HG02840 (cell line): ENCODE results near the gene CREB3L1.
"Not testable (repeated sequence)": the region's sequence is repeated elsewhere in the genome, so short reads cannot be mapped to it uniquely, and the experiment has no call there.

Source experiments
- ATAC-seq: cut with Tn5 transposase; IDR thresholded peaks from one replicate; pipeline ENCODE4 v1.9.1; 2021; ENCODE audit warnings: mild to moderate bottlenecking, moderate library complexity, moderate number of reproducible peaks; ENCODE audit not compliant: unreplicated experiment, low FRiP score

Gene CREB3L1

DNA sequence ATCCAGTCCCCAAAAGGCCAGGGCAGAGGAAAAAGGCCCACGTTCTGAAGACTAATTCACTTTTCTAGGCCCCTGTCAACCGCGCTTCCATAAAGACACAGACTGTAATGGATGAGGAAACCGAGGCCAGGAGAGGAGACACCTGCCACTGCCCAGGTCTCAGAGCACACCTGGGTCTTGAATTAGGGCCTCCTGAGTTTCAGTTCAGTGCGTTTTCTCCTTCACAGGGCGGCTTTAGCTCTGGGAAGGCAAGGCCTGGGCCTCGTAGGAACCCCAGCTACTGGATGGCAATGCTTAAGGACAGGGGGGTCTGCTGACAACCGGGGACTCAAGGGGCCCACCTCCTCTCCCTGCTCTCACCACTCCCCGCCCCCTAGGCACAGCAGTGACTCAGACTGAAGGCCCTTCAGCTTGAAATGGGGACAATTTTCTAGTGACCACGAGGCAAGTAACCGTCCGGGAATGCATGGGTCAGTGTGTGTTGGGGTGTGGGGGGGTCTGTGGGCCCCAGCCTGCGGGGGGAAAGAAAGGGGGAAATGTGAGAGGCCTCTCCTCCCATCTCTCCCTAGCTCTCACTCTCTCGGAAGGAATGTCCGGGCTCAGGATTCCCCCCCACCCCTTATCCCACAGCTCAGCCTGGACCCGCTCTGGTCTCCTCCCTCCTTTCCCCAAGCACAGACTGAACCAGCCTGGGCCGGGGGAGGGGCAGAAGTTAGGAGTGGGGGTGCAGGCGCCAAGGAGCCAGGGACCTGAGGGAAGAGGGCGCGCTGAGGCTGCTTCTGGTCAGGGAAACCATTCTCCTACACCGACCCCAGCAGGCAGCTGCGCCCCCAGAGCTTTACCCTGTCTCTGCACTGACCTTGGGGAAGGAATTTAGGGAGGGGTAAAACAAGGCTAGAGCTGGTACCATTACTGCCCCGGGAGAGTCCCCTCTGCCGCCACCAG is 17.2 kb downstream of the CREB3L1 start:
- no peak for ATAC-seq

DNA sequence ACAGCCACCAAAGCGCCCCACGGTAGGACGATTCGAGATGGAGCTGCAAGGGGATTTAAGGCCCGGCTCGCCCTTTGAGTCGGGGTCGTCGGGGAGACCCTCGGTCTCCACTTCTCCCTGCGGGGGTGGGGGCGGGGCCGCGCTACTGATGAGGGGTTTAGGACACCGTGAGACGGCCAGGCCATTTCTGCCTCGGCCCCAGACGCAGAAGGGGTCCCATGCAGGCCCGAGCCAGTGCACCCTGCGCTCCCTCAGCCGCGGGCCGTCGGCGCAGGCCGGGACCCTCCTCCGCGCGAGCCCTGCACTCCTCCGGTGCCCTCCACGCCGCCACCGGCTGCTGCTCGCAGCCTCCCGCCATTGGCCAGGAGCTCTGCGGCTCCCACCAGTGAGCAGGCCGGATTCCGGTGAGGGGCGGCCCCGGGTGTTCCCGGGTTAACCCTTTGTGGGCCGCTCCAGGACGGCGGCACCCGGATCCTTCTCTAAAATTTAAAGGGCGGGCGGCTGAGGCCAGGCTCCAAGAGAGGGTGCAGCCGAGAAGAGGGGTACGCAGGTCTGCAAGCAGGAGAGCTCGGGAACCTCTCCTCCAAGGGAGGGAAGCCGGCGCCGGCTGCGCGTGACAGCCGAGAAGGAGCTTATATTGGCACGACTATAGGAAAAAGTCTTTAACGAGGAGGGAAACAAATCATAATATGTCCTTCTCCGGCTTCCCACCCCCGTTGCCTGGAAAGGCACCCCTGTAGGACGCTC is 18.0 kb downstream of the CREB3L1 start:
- ATAC-seq, result no peak

DNA sequence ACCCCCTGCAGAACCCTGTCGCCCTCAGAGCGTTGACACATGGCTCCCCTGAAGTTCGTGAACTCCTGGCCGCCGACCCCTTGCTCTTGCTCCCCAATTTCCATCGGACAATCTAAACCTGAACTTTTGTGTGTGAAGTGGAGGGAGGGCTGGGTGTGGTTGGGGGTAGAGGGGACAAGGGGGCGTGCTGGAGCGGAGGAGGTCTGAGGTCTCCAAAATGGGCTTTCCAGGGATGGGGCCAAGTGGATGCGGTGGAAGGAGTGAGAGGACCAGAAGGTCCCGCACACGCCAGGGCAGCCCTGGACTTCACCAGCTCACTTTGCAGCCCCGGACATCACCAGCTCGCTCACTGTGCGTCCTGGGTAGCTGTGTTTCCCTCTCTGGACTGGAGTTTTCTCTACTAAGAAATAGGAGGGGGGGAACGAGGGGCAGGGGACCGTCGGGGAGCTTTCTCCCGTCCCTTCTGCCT is 18.6 kb downstream of the CREB3L1 start:
- ATAC-seq, result no peak

DNA sequence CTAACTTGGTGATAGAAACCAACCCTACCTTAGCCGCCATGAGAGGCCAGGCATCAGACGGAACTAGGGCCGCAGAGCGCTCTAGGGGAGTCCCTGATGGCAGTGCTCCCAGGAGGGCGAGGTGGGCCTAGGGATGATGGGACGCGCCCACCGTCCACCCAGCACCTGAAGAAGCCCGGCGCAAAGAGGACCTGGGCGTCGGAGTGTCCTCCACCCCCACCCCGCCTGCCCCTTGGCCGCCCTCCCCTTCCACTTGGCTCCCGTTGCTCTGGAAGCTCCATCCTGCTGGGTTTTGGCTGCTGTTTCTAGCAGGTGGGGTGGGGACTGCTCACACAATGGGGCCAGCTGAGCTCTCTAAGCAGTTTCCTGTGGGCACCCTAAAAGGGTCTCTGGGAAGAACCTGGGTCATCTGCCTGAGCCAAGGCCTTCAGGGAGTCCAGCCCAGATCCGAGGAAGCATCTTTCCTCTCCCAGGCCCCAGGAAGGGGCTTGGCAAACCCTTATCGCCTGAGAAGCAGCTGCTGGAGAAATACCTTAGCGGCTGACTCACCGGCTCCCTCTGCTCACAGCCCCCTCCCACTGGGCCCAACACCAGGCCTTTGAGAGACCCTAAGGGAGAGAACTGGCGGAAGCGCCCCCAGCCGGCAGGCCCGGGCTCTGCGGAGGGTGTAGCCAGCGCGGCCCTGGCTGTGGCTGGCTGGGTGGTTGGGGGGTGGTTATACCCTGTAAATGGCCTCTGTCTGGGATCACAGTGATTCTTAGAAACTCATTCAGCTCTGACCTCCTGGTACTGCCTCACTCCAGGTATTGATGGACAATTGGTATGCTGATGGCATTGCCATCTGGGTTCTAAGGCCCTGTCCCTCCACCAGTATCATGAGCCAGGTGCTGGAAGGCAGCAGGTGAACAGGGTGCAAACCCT is 19.3 kb downstream of the CREB3L1 start:
- no peak for ATAC-seq

DNA sequence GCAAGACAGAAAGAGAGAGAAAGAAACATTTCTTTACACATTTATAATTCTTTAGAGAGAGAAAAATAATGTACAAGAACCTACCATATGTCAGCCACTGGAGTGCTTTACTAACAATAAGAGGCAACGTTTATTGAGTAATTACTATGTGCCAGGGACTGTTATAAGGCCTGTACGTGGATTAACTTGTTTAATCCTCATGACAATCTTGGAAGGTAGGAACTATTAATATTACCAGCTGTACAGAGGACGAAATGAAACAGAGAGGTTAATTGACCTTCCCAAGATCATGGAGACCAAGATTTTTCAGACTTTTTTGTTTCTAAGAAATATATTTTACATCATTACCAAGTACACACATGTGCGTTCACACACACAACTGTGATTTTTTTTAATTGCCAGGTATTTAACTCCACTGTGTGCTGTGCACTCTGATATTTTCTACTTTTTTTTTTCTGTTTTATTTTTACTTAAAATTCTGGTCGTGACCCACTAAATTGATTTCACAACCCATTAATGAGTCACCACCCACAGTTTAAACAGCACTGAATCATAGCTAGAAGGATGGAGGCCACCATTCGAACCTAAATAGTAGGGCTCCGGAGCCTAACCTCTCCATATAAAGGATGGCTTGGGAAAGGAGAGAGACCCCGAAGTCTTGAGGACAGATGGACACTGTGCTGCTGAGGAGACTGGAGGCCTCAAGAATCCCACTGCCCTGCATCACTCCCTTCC is 21.4 kb downstream of the CREB3L1 start:
- ATAC-seq, result no peak

DNA sequence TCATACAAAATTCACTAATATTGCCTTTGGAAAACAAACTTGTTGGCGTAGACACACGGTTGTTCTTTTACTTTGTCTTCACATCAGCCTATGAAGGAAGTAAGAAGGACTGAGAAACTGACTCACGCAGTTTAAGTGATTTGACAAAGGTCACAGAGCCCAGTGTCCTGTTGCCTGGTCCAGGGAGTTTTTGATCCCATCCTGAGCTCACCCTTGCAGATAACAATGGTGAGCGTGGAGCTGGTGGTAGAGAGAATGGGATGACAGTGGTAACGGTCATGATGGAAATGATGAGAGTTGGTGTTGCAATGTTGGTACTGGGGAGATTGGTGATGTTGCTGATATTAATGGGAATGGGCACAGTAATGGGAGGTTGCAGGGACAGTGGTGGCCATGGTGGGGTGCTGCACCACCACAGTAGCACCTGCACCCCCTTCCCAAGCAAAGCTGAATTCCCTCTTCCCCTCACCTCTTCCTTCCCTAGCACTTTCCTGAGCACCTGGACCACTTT is 22.0 kb downstream of the CREB3L1 start:
- ATAC-seq, result no peak

DNA sequence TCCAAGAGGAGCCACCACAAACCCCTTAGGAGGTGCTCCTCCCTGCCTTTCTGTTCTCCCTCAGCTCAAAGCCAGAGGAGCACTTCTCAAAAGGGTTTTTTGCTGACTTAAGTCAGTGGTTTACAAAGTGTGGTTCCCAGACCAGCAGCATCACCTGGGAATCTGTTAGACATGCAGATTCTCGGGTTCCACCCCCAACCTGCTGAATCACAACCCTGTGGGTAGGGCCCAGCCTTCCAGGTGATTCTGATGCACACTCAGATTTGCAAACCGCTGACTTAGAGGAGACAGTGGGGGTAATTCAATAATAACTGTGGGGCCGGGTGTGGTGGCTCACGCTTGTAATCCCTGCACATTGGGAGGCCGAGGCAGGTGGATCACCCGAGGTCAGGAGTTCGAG is 22.8 kb downstream of the CREB3L1 start:
- no peak for ATAC-seq

DNA sequence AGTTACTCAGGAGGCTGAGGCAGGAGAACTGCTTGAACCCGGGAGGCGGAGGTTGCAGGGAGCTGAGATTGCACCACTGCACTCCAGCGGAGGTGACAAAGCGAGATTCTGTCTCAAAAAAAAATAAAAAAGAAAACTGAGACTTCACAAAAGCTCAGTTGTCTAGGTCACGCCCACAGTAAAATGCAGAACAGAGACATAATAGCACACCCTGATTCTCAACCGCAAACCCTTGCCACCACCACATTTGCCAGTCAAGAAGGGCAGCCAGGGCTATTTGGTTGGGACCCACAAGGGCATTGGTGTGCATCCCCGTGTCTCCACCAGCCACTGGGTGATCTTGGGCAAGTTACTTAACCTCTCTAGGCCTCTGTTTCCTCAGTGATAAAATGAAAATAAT is 25.4 kb downstream of the CREB3L1 start:
- no peak for ATAC-seq

DNA sequence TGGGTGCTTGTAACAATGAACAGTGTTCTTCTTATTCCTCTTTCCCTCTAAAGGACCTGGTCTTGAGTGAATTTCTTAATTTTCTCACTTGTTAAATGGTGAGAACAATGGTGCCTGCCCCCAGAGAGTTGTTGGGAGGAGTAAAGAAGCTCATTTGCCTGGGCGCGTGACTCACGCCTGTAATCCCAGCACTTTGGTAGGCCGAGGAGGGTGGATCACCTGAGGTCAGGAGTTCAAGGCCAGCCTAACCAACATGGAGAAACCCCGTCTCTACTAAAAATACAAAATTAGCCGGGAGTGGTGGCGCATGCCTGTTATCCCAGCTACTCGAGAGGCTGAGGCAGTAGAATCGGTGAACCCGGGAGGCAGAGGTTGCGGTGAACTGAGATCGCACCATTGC is 26.6 kb downstream of the CREB3L1 start:
- not testable (repeated sequence) for ATAC-seq

DNA sequence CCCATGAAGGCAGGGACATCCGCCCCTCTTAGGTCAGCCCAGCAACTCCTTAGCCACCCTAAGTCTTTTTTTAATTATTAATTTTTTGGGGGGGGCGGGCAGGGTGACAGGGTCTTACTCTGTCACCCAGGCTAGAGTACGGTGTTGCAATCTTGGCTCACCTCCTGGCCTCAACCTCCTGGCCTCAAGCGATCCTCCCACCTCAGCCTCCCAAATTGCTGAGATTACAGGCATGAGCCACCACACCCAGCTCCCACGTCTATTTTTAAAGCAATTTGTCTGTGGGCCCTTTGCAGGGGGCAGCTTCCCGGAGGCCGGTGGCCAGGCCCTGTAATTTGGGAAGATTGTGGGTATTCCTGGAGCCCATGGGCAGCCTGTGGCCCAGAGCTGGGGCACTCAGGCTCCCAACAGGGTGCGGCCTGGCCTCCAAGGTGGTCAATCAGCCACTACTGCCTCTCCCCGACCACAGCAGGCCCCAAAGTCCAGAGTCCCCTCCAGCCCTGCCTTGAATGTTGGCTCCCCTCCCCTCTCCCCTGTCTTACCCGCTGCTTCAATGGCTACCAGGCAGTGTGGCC is 27.2 kb downstream of the CREB3L1 start:
- no peak for ATAC-seq

DNA sequence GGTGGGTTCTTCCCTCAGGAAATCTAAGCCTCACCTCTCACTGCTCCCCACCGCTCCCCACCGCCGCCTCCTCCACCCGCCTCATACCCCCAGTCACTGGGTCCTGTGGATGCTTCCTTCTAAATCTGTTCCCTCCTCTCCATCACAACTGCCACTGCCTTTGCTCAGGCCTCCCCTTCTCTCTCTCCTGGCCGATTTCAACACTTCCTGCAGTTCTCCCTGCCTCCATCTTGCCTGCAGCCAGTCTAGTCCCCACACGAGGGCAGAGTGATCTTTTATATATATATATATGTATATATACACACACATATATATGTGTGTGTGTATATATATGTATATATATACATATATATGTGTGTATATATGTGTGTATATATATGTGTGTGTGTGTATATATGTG is 27.8 kb downstream of the CREB3L1 start:
- no peak for ATAC-seq

DNA sequence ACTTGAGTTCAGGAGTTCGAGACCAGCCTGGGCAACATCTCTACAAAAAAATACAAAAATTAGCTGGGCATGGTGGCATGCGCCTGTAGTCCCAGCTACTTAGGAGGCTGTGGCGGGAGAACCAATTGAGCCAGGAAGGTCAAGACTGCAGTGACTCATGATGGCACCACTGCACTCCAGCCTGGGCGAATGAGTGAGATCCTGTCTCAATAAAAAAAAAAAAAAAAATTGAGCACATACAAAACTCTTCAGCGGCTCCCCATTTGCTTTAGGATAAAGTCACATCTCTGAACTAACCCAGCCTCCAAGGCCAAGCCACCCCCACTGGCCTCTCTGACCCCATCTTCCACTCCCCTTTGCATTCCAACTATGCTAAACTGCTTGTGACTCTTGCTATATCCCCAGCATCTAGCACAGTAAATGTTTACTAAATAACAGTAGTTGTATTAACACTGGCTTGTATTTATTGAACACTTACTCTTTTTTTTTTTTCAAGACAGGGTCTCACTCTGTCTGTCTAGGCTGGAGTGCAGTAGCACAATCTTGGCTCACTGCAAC is 28.9 kb downstream of the CREB3L1 start:
- no peak for ATAC-seq

DNA sequence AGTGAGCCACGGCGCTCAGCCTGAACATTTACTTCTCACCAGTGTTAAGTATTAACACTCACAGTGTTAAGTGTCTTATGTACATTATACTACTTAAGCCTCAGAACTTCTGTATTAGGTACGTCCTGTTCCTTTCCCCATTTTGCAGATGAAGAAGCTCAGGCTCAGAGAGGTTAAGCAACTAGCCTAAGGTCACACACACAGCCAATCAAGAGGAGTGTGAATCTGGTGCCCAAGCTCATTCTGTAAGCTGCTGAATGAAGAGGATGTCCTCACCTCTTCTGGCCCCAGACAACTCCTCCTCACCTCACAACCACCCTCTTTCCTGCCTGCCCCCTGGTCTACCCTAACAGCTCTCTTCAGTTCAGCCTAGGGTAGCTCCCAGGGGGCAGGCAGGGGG is 29.9 kb downstream of the CREB3L1 start:
- no peak for ATAC-seq

DNA sequence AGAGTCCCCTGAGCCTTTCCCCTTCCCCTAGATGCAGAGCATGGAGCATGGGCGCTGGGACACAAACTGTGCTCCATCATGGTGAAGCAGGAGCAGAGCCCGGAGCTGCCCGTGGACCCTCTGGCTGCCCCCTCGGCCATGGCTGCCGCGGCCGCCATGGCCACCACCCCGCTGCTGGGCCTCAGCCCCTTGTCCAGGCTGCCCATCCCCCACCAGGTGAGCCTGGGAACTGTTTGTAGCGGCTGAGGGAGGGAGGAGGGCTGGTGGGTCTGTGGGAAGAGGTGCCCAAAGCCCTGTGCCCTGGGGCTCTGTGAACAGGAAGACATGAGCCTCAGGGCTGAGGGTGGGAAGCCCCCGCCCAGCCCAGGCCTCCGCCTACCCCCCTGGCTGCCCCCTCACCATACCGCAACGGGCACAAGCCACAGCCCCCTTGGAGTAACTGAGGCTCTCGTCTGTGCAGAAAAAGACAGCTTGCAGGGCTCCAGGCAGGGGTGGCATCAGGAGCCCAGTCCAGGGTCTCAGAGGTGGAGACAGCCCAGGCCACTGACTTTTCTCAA is 30.4 kb downstream of the CREB3L1 start:
- ATAC-seq, result no peak

DNA sequence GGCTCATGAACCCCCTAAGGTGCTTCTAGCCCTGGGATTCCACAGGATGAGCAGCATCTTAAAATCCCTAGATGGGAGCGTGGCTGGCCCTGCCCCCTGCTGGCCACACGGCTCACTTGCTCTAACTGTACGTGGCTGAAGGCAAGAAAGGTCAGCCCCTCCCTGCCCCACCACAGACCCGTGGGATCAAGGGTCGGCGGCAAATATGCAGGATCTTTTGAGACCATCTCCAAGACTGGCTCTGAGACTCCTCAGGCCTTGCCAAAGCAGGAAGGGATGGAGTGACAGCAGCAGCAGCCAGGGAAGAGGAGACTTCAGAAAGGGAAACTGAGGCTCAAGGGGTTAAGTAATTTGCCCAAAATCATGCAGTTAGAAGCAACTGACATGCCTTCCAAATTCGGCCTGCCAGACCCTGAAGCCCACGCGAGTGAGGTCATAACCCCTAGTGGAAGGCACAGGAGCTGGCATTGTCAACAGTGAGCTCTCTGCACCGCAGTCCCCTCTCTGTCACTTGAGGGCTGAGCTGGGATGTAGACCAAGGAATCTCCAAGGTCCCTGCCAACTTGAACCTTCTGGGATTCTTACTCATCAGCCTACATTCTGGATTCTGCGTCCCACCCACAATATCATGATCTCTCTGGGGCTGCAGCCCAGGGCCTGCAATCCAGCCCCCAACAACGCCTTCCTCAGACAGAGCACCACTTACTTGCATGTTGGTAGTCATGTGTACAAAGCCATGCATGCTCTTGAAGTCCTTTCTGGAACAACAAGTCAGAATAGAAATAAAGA is 31.4 kb downstream of the CREB3L1 start:
- no peak for ATAC-seq

DNA sequence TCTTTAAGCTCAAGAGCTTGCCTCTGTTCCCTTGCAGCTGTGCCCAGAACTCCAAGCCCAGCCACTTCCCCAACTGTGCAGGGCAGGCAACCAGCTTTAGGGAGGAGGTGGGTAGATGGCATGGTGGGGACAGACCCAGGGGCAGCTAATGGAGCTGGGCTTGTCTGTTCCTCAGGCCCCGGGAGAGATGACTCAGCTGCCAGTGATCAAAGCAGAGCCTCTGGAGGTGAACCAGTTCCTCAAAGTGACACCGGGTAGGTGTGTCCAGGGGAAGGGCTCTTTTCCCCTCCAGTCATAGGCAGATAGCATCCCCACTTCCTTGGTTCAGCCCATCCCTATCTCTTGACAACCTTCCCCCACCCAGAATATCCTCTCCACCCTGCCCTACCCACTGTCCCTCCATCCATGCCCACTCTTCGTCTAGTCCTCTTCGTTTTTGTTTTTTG is 32.4 kb downstream of the CREB3L1 start:
- no peak for ATAC-seq

DNA sequence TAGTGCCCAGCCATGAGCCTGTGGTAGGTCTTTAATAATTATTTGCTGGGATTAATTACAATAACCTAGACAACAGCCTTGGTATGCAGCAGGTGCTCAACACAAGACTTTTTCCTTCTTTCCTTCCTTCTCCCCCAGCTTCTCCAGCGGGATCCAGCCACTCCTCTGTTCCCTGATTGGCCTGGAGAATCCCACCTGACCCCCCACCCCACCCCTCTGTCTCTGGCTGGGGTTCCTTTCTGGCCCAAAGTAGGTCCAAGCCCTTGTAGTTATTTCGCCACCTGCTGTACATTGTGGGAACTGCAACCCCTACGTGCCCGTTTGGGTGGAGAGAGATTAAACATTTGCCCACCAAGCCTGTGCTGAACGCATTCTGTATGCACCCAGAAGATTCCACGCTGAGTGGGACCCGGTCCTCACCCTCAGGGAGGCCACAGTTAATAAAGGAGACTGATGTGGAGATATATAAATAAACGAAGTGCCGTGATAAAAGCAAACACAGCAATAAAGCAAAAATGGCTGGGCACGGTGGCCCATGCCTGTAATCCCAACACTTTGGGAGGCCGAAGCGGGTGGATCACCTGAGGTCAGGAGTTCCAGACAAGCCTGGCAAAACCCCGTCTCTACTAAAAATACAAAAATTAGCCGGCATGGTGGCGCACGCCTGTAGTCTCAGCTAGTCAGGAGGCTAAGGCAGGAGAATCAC is 37.7 kb downstream of the CREB3L1 start:
- no peak for ATAC-seq
